Mesothelial cell of epicardium (in vitro differentiated cells): ENCODE results near the gene PRTG. TPM values are rescaled to one million over a fixed set of nuclear protein-coding genes. Genes with fewer than 3 reads are reported as not detected.
"Not testable (repeated sequence)": the region's sequence is repeated elsewhere in the genome, so short reads cannot be mapped to it uniquely, and the experiment has no call there.

Source experiments
- DNase-seq, 2 experiments: peaks; one replicate each; pipeline ENCODE4 v3.0.0; 2021; ENCODE audit warnings: low spot score in 2 of 2; ENCODE audit not compliant: unreplicated experiment in 2 of 2
- H3K27ac Mint-ChIP-seq: 2 replicates; pipeline ENCODE4 v1.8.0; 2021; ENCODE audit warnings: mixed read lengths
- H3K27me3 Mint-ChIP-seq: 2 replicates; pipeline ENCODE4 v1.8.0; 2021; ENCODE audit warnings: low read depth, mixed read lengths
- H3K36me3 Mint-ChIP-seq: 2 replicates; pipeline ENCODE4 v1.8.0; 2021; ENCODE audit warnings: mixed read lengths
- H3K4me1 Mint-ChIP-seq: 2 replicates; pipeline ENCODE4 v1.8.0; 2021; ENCODE audit warnings: mixed read lengths
- H3K4me3 Mint-ChIP-seq: 2 replicates; pipeline ENCODE4 v1.8.0; 2021; ENCODE audit warnings: mild to moderate bottlenecking, moderate library complexity, mixed read lengths
- H3K9me3 Mint-ChIP-seq: 2 replicates; pipeline ENCODE4 v1.8.0; 2021; ENCODE audit warnings: mixed read lengths
- total RNA-seq: library from RNA; stranded (reverse); gene quantifications from 3 replicates; pipeline ENCODE4 v1.2.1, GENCODE V29; 2021
- TF ChIP-seq, protein P1 (sequence below): fragments of 200-600 bp; sonication (generic); IDR thresholded peaks from one replicate; pipeline ENCODE4 v1.5.0; 2021; ENCODE audit warnings: antibody characterized with exemption; ENCODE audit not compliant: unreplicated experiment

Gene PRTG
- total RNA-seq, 1 donor from 2014 or later: 16.9 TPM

- peaks cover 3% of the 10 kb centered on the region for H3K36me3 Mint-ChIP-seq
- no peak for DNase-seq
- H3K27me3 Mint-ChIP-seq: no peaks in the 10 kb centered on the region
- peak overlapping the region; percentile 6 for H3K4me3 Mint-ChIP-seq
- H3K4me1 Mint-ChIP-seq: peaks cover 18% of the 10 kb centered on the region
- no peaks in the 10 kb centered on the region for H3K9me3 Mint-ChIP-seq
- peak overlapping the region; percentile 55 for H3K27ac Mint-ChIP-seq
- TF ChIP-seq, protein P1, sequence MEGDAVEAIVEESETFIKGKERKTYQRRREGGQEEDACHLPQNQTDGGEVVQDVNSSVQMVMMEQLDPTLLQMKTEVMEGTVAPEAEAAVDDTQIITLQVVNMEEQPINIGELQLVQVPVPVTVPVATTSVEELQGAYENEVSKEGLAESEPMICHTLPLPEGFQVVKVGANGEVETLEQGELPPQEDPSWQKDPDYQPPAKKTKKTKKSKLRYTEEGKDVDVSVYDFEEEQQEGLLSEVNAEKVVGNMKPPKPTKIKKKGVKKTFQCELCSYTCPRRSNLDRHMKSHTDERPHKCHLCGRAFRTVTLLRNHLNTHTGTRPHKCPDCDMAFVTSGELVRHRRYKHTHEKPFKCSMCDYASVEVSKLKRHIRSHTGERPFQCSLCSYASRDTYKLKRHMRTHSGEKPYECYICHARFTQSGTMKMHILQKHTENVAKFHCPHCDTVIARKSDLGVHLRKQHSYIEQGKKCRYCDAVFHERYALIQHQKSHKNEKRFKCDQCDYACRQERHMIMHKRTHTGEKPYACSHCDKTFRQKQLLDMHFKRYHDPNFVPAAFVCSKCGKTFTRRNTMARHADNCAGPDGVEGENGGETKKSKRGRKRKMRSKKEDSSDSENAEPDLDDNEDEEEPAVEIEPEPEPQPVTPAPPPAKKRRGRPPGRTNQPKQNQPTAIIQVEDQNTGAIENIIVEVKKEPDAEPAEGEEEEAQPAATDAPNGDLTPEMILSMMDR: no peak
Observed at GRCh38 chr15:55694652-55695150, 48.3 kb downstream of the PRTG start.

DNA sequence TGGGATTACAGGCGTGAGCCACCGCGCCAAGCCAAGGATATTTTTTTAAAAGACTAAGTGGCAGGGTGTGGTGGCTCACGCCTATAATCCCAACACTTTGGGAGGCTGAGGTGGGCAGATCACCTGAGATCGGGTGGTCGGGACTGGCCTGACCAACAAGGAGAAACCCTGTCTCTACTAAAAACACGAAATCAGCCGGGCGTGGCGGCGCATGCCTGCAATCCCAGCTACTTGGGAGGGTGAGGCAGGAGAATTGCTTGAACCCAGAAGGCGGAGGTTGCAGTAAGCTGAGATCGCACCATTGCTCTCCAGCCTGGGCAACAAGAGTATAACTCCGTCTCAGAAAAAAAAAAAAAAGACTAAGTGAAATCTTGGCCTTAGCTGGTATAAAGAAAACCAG, 49.8 kb downstream of the PRTG start:
- not testable (repeated sequence) for DNase-seq, H3K4me3 Mint-ChIP-seq, H3K9me3 Mint-ChIP-seq, H3K36me3 Mint-ChIP-seq, H3K27ac Mint-ChIP-seq, H3K27me3 Mint-ChIP-seq
- H3K4me1 Mint-ChIP-seq: peaks cover 21% of the 10 kb centered on the region

DNA sequence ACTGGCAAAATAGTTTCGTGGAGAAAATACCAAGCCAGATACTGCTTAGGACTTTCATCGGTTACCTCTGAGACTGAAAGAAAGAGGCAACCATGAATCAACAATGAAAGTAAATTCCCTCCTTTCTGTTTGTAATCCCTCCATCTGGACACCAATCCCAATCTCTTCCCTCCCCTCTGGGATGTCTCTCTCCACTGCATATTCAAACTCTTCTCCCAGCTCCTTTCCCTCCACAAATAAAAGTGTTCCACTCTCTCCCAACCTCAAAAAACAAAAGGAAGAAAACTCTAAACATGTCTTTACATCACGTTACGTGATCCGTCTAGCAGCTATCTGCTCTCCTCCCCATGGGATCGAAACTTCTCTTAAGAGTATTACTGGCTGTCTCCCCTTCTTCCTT, 55.2 kb downstream of the PRTG start:
- no peaks in the 10 kb centered on the region for H3K27me3 Mint-ChIP-seq
- peaks cover 5% of the 10 kb centered on the region for H3K36me3 Mint-ChIP-seq
- no peak for DNase-seq
- TF ChIP-seq, protein P1: no peak
- no peak overlapping the region for H3K4me3 Mint-ChIP-seq
- no peak overlapping the region for H3K27ac Mint-ChIP-seq
- no peaks in the 10 kb centered on the region for H3K9me3 Mint-ChIP-seq
- H3K4me1 Mint-ChIP-seq: peaks cover 13% of the 10 kb centered on the region

- H3K27ac Mint-ChIP-seq: no peak overlapping the region
- peaks cover 11% of the 10 kb centered on the region for H3K4me1 Mint-ChIP-seq
- no peak for DNase-seq
- TF ChIP-seq, protein P1: no peak
- no peak overlapping the region for H3K4me3 Mint-ChIP-seq
- no peaks in the 10 kb centered on the region for H3K9me3 Mint-ChIP-seq
- H3K27me3 Mint-ChIP-seq: no peaks in the 10 kb centered on the region
- H3K36me3 Mint-ChIP-seq: peaks cover 5% of the 10 kb centered on the region
Observed at GRCh38 chr15:55685286-55685685, 57.7 kb downstream of the PRTG start.

DNA sequence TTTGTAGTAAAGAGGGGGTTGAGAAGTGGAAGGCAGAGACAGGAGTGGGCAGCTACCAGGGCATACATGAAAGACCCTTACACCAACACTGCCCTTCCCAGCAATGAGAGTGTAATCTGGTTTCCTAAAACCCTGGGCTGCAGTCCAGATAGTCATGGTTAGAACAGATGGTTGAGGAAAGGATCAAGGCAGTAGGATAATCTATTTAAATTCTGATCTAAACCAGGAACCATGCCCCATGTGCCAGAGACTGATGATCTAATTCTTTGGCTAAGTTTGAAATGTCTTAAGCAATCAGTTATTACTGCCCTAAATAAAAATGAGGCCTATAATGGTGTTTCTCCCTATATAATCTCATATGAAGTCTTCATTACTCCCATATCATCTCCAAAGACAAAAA, 59.6 kb downstream of the PRTG start:
- H3K4me1 Mint-ChIP-seq: peaks cover 8% of the 10 kb centered on the region
- H3K4me3 Mint-ChIP-seq: no peak overlapping the region
- H3K9me3 Mint-ChIP-seq: no peaks in the 10 kb centered on the region
- H3K27me3 Mint-ChIP-seq: no peaks in the 10 kb centered on the region
- TF ChIP-seq, protein P1: no peak
- DNase-seq: no peak
- H3K27ac Mint-ChIP-seq: no peak overlapping the region
- H3K36me3 Mint-ChIP-seq: peaks cover 3% of the 10 kb centered on the region

DNA sequence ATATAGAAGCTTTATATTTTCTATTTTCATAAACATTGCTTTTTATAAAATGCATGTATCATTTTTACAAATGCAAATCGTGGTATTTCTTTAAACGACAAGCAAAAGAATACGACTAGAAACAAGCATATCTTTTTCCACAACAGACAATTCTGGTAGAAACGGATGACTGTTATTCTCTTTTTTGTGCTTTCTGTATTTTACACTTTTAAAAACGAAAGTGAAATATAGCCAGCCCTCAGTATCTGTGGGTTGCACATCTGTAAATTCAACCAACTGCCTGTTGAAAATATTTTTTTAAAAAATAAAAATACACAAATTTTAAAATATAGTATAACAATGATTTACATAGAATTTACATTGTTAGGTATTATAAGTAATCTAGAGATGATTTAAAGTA, 61.3 kb downstream of the PRTG start:
- Mint-ChIP-seq H3K36me3 (peaks cover 3% of the 10 kb centered on the region), H3K27me3 (no peaks in the 10 kb centered on the region), H3K4me3 (no peak overlapping the region), H3K9me3 (no peaks in the 10 kb centered on the region), H3K27ac (no peak overlapping the region), H3K4me1 (peaks cover 13% of the 10 kb centered on the region)
- TF ChIP-seq, protein P1: no peak
- no peak for DNase-seq
